GM21381 (cell line): ENCODE data around the gene SPHK1.

Experiments
- ATAC-seq: cut with Tn5 transposase; IDR thresholded peaks from one replicate; pipeline ENCODE4 v1.9.1; 2021; ENCODE audit warnings: mild to moderate bottlenecking, moderate library complexity; ENCODE audit not compliant: unreplicated experiment

SPHK1 gene

GRCh38 chr17:76363107-76363842 is 21.1 kb upstream of the SPHK1 start:
- ATAC-seq, result no peak

GRCh38 chr17:76365256-76365903 is 19.0 kb upstream of the SPHK1 start:
- ATAC-seq, result no peak

- no peak for ATAC-seq
Observed at GRCh38 chr17:76366247-76366646, 18.2 kb upstream of the SPHK1 start.

- no peak for ATAC-seq
Observed at GRCh38 chr17:76367642-76368041, 16.8 kb upstream of the SPHK1 start.

GRCh38 chr17:76368545-76368944 is 15.9 kb upstream of the SPHK1 start:
- no peak for ATAC-seq

GRCh38 chr17:76369379-76369778 is 15.0 kb upstream of the SPHK1 start:
- no peak for ATAC-seq

GRCh38 chr17:76369804-76370203 is 14.6 kb upstream of the SPHK1 start:
- no peak for ATAC-seq

GRCh38 chr17:76370261-76370993 is 14.0 kb upstream of the SPHK1 start:
- no peak for ATAC-seq

- no peak for ATAC-seq
Observed at GRCh38 chr17:76371656-76372628, 12.5 kb upstream of the SPHK1 start.

GRCh38 chr17:76376318-76377133 is 7.9 kb upstream of the SPHK1 start:
- ATAC-seq, result no peak

- no peak for ATAC-seq
Observed at GRCh38 chr17:76378548-76379274, 5.7 kb upstream of the SPHK1 start.

- ATAC-seq, result no peak
Observed at GRCh38 chr17:76379275-76379641, 5.2 kb upstream of the SPHK1 start.

- ATAC-seq, result no peak
Observed at GRCh38 chr17:76379646-76380376, 4.6 kb upstream of the SPHK1 start.

GRCh38 chr17:76381633-76382350 is 2.6 kb upstream of the SPHK1 start:
- ATAC-seq, result no peak

GRCh38 chr17:76382351-76382802 is 2.0 kb upstream of the SPHK1 start:
- no peak for ATAC-seq

GRCh38 chr17:76382803-76383545 is 1.4 kb upstream of the SPHK1 start:
- ATAC-seq, result no peak

- peak; percentile 18 for ATAC-seq
Observed at GRCh38 chr17:76383546-76384221, 725 bp upstream of the SPHK1 start.
